Sigmoid colon (tissue), 3 donors: ENCODE results near the gene CAMTA1.

Experiments
- POLR2A ChIP-seq, 2 donors: fragments of 450-650 bp; IDR thresholded peaks; one replicate each; pipeline ENCODE4 v1.6.1; 2016; ENCODE audit warnings: antibody characterized with exemption in 2 of 2, mild to moderate bottlenecking in 2 of 2, moderate library complexity in 2 of 2
- TF ChIP-seq, protein P1 (sequence below), 4 experiments: fragments of 450-650 bp in 3 of 4; fragments of 200-600 bp in 1 of 4; IDR thresholded peaks; one replicate each; pipeline ENCODE4 v1.5.1; 2016 to 2019; ENCODE audit warnings: antibody characterized with exemption in 4 of 4, mild to moderate bottlenecking in 3 of 4, moderate library complexity in 2 of 4

DNA sequence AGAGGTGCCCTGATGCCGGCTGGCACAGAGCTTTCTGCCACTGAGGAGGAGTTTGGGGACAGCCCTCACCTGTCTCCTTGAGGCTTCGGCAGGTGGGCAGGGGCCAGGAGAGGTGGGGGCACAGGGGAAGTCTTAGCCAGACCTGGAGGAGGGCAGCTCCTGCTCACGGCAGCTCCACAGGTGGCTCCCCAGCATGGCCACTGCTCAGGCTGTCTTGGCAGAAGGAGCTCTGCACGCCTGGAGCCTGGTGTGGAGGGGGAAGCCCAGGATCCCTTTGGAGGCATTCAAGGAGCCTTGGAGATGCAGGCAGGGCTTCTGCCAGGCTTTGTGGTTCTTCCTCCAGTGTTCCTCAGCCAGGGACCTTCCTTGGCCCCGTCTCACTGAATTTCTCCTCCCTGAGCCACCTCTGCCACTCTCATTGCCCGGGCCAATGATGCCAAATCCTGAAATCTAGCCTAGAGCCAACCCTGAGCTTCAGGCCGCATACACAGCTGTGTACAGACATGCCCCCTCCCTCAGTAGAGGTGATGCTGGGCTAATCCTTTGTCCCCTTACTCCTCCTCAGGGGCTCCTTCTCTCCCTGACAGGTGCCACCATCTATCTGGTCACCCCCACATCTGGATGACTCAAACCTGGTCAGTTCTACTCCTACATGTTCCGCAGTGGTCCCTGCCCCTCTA lies 734.1 kb downstream of the CAMTA1 start:
- TF ChIP-seq, protein P1, sequence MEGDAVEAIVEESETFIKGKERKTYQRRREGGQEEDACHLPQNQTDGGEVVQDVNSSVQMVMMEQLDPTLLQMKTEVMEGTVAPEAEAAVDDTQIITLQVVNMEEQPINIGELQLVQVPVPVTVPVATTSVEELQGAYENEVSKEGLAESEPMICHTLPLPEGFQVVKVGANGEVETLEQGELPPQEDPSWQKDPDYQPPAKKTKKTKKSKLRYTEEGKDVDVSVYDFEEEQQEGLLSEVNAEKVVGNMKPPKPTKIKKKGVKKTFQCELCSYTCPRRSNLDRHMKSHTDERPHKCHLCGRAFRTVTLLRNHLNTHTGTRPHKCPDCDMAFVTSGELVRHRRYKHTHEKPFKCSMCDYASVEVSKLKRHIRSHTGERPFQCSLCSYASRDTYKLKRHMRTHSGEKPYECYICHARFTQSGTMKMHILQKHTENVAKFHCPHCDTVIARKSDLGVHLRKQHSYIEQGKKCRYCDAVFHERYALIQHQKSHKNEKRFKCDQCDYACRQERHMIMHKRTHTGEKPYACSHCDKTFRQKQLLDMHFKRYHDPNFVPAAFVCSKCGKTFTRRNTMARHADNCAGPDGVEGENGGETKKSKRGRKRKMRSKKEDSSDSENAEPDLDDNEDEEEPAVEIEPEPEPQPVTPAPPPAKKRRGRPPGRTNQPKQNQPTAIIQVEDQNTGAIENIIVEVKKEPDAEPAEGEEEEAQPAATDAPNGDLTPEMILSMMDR (IDR thresholded peaks at IDR 0.05), result no peak
- TF ChIP-seq POLR2A (IDR thresholded peaks at IDR 0.05), result no peak
